ENCODE results near the gene IBSP. TPM values are rescaled to one million over a fixed set of nuclear protein-coding genes. Genes with fewer than 3 reads are reported as not detected.

Gene IBSP
- total RNA-seq, 1 experiment from 2014 or later, result not detected

DNA sequence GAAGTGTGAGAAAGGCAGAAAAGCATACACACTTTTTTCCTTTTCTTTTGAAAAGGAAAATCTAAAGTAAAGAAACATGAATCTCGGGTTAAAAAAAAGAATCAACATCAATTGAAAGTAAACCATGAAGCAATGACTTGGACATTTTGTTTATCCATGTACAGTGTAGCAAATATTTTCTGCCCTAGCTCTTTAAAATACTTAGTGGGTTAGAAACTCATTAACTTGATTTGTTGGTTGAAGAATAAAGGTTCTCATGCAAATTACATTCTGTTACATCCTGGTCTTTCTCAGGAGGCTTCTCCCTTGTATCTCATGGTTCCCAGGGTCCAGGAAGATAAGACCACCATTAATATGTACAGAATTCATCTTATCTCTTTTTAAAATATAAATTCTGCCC lies 24.4 kb downstream of the IBSP start:
- peaks cover 14% of the 10 kb centered on the region for H3K4me1 Mint-ChIP-seq (ENCODE audit: insufficient read depth, unreplicated experiment)
- POLR2A ChIA-PET, result interaction anchor here (0.6 to 1.5 kb wide), 2 partner anchors 14 to 102 kb away, joined by 3 to 4 read pairs; no protein-coding TSS in a partner anchor
- CTCF ChIA-PET, result interaction anchor here (0.7 to 3.3 kb wide), 3 partner anchors 15 to 465 kb away, joined by 3 to 10 read pairs (median 9); no protein-coding TSS in a partner anchor
- BruUV-seq (replicated peaks), result no TSS peak
- TF ChIP-seq, protein P1, sequence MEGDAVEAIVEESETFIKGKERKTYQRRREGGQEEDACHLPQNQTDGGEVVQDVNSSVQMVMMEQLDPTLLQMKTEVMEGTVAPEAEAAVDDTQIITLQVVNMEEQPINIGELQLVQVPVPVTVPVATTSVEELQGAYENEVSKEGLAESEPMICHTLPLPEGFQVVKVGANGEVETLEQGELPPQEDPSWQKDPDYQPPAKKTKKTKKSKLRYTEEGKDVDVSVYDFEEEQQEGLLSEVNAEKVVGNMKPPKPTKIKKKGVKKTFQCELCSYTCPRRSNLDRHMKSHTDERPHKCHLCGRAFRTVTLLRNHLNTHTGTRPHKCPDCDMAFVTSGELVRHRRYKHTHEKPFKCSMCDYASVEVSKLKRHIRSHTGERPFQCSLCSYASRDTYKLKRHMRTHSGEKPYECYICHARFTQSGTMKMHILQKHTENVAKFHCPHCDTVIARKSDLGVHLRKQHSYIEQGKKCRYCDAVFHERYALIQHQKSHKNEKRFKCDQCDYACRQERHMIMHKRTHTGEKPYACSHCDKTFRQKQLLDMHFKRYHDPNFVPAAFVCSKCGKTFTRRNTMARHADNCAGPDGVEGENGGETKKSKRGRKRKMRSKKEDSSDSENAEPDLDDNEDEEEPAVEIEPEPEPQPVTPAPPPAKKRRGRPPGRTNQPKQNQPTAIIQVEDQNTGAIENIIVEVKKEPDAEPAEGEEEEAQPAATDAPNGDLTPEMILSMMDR (IDR thresholded peaks at IDR 0.05; ENCODE audit: unreplicated experiment), result no peak
- no peaks in the 10 kb centered on the region for H3K9me3 Mint-ChIP-seq (ENCODE audit: unreplicated experiment)
- intact Hi-C loops (cut with micrococcal nuclease), result no loop called here
- H3K36me3 Mint-ChIP-seq (ENCODE audit: insufficient read depth, unreplicated experiment), result peaks cover 10% of the 10 kb centered on the region
- H3K27ac Mint-ChIP-seq (ENCODE audit: low read depth, unreplicated experiment), result no peak overlapping the region
- H3K27me3 Mint-ChIP-seq (ENCODE audit: insufficient read depth, unreplicated experiment), result no peaks in the 10 kb centered on the region
- no peak overlapping the region for H3K4me3 Mint-ChIP-seq (ENCODE audit: unreplicated experiment)
- DNase-seq (ENCODE audit: unreplicated experiment), result no peak

DNA sequence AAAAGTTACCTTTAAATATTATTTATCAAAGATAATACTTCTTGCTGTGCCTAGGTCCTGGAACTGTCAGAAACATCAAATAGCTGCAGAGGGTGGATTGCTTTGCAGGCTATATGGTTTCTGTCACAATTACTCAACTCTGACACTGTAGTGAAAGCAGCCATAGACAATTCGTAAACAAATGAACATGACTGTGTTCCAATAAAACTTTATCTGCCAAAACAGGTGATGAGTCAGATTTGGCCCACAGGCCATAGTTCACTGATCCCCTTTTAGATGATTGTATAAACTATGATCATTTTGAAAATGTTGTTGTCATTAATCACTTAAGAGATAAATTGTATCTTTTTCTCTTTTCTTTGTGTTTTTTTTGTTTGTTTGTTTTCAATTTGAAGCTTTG lies 25.0 kb downstream of the IBSP start:
- no peak for DNase-seq (ENCODE audit: unreplicated experiment)
- Mint-ChIP-seq H3K27me3 (ENCODE audit: insufficient read depth, unreplicated experiment) (no peaks in the 10 kb centered on the region), H3K36me3 (ENCODE audit: insufficient read depth, unreplicated experiment) (peaks cover 10% of the 10 kb centered on the region), H3K9me3 (ENCODE audit: unreplicated experiment) (no peaks in the 10 kb centered on the region), H3K4me1 (ENCODE audit: insufficient read depth, unreplicated experiment) (peaks cover 8% of the 10 kb centered on the region), H3K27ac (ENCODE audit: low read depth, unreplicated experiment) (no peak overlapping the region), H3K4me3 (ENCODE audit: unreplicated experiment) (no peak overlapping the region)
- ChIA-PET POLR2A (no interaction called here), CTCF (interaction anchor here (1.1 to 4.1 kb wide), 3 partner anchors 14 to 144 kb away, joined by 5 to 16 read pairs (median 10); no protein-coding TSS in a partner anchor)
- TF ChIP-seq, protein P1 (IDR thresholded peaks at IDR 0.05; ENCODE audit: unreplicated experiment), result no peak
- intact Hi-C loops (cut with micrococcal nuclease), result no loop called here
- no TSS peak for BruUV-seq (replicated peaks)

DNA sequence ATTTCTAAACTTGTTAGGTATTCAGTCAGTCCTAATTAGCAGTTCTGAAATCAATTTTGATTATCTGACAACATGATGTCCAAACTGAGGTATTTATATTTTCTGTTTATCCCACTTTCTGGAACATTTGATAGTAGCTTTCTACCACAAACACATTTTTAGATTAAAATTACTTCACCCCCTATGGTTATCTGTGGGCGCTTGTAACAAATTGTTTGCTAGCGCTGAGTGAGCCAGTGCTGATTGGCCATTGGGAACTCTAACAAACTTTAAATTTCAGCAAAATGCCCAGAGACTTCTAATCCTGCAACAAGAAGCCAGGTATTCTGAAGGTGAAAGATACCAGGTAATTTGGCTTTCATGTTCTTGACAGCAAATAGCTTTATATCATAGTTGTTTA lies 33.3 kb downstream of the IBSP start, which contains the start of gene MEPE:
Gene MEPE (plus strand): TSS at position 301 of the 400 bp plus-strand sequence. CDS start 1,746 bp downstream, outside the sequence.
- H3K36me3 Mint-ChIP-seq (ENCODE audit: insufficient read depth, unreplicated experiment), result no peaks in the 10 kb centered on the region
- no peaks in the 10 kb centered on the region for H3K27me3 Mint-ChIP-seq (ENCODE audit: insufficient read depth, unreplicated experiment)
- no peak within 1 kb of the TSS for H3K4me3 Mint-ChIP-seq (ENCODE audit: unreplicated experiment)
- POLR2A ChIA-PET, result no interaction called here
- CTCF ChIA-PET, result no interaction called here
- no peak within 1 kb of the TSS for H3K27ac Mint-ChIP-seq (ENCODE audit: low read depth, unreplicated experiment)
- no peak for DNase-seq (ENCODE audit: unreplicated experiment)
- no TSS peak for BruUV-seq (replicated peaks)
- intact Hi-C loops (cut with micrococcal nuclease), result no loop called here
- no peaks in the 10 kb centered on the region for H3K4me1 Mint-ChIP-seq (ENCODE audit: insufficient read depth, unreplicated experiment)
- no peaks in the 10 kb centered on the region for H3K9me3 Mint-ChIP-seq (ENCODE audit: unreplicated experiment)
- TF ChIP-seq, protein P1 (IDR thresholded peaks at IDR 0.05; ENCODE audit: unreplicated experiment), result no peak

DNA sequence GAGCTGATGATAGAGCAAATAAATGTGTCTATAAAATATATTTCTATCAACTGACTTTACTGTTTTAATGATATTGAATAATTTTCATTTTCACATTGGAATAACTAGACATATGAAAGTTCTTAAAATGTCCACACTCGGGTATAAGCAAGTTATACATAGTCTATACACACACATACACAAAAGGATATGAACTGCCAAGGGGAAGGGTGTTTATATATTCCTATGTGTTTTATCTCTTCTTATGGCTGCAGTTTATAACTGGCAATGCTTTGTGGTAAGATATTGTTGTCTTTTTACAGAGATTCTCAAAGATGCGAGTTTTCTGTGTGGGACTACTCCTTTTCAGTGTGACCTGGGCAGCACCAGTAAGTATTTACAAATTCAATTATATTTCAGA lies 35.0 kb downstream of the IBSP start:
- H3K36me3 Mint-ChIP-seq (ENCODE audit: insufficient read depth, unreplicated experiment), result no peaks in the 10 kb centered on the region
- CTCF ChIA-PET, result interaction anchor here (0.8 to 2.5 kb wide), 2 partner anchors 15 to 151 kb away, joined by 3 to 9 read pairs; no protein-coding TSS in a partner anchor
- TF ChIP-seq, protein P1 (IDR thresholded peaks at IDR 0.05; ENCODE audit: unreplicated experiment), result no peak
- no peak overlapping the region for H3K27ac Mint-ChIP-seq (ENCODE audit: low read depth, unreplicated experiment)
- BruUV-seq (replicated peaks), result no TSS peak
- DNase-seq (ENCODE audit: unreplicated experiment), result no peak
- H3K4me1 Mint-ChIP-seq (ENCODE audit: insufficient read depth, unreplicated experiment), result no peaks in the 10 kb centered on the region
- POLR2A ChIA-PET, result interaction anchor here (1.1 kb wide), 1 partner anchor 15 kb away, joined by 4 read pairs; no protein-coding TSS in a partner anchor
- no peaks in the 10 kb centered on the region for H3K27me3 Mint-ChIP-seq (ENCODE audit: insufficient read depth, unreplicated experiment)
- H3K4me3 Mint-ChIP-seq (ENCODE audit: unreplicated experiment), result no peak overlapping the region
- intact Hi-C loops (cut with micrococcal nuclease), result no loop called here
- H3K9me3 Mint-ChIP-seq (ENCODE audit: unreplicated experiment), result no peaks in the 10 kb centered on the region

Data from MCF 10A (cell line).